ENCODE data around the gene SECISBP2L.
A peak's percentile ranks its signal among the peaks of the same experiment; 100 is the strongest.
"Not testable (repeated sequence)": the region's sequence is repeated elsewhere in the genome, so short reads cannot be mapped to it uniquely, and the experiment has no call there.

SECISBP2L gene

GRCh38 chr15:48992545-48992944, 53.7 kb downstream of the SECISBP2L start:
- no peak for DNase-seq

DNA sequence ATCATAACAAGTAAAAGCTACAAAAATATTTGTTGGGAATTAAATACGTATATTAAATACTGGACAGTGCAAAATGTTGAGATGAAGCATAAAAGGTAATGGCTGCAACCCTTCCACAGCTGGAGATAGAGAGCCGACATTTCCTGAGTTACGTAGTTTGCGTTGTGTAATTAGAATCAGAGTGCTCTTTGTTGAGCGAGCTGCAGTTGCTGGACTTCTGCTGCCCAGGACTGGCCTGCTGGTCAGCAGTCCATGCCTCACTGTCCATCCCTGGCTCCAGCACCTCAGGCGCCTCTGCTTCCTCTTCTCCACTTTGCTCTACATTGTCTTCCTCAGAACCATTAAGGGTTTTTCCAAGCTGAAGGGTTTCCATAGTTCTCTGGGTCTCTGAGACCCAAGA, 54.1 kb downstream of the SECISBP2L start:
- no peak for DNase-seq

DNA sequence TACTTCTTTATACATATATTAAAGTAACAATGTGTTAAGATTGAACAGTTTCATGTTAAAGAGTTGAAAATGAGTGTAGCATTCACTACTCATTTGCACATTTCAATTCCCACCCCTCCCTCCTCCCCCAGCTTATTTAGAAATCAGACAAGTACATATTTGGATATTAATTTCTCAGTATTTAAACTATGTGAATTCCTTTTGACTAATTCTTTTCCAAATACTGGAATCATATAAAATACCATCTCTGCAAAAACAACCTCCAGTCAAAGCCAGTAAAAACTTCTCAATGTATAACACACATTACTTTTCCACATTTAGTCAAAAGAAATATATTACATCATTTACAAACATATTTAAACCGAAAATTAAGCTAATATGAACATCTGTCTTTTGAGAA, 57.1 kb downstream of the SECISBP2L start:
- DNase-seq, result no peak

- no peak for DNase-seq
Measured at GRCh38 chr15:48987142-48987541, 59.1 kb downstream of the SECISBP2L start.

- no peak for DNase-seq
Measured at GRCh38 chr15:48986240-48986639, 60.0 kb downstream of the SECISBP2L start.

DNA sequence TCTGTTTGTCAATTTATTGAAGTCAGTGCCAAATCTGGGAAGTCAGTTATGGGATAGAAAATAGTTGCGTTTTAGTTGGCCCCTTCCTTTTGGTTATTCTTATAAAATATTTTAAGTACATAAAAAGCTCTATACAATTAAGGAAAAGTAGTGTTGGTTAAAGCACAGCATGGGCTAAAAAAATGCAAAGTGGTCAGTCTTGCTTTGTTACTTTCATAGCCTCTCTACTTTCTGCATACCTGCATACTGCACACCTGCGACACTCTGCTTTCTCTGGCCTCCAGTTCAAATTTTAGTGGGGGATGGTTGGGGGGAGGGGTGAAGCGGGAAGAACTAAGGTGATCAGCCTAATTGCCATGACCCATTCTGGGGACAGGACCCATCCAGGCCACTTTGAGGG, 60.7 kb downstream of the SECISBP2L start:
- DNase-seq, result no peak

DNA sequence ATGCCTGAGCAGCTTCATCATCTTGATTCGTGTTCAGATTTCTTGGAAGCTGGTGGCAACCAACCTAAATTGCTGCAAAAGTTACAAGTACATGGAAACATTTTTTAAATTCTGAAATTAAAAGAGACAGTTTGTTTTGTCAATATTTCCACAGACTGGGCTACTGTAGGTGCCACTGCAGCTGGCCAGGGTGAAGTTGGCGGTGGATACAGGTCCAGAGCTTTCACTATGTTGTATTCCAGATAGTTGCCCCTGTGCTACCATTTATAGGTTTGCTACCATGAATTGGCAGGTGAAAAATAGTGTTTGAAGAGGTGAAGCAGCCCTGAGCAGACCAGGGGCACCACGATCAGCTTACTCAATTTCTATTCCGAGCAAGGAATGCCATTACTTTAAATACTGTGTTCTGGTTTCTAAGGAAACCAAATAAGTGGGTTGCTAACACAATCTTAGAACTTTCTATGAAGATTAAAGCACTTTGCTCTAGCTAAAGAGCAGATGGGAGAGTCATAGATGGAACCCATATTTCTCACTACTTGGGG, 61.4 kb downstream of the SECISBP2L start:
- no peak for DNase-seq

DNA sequence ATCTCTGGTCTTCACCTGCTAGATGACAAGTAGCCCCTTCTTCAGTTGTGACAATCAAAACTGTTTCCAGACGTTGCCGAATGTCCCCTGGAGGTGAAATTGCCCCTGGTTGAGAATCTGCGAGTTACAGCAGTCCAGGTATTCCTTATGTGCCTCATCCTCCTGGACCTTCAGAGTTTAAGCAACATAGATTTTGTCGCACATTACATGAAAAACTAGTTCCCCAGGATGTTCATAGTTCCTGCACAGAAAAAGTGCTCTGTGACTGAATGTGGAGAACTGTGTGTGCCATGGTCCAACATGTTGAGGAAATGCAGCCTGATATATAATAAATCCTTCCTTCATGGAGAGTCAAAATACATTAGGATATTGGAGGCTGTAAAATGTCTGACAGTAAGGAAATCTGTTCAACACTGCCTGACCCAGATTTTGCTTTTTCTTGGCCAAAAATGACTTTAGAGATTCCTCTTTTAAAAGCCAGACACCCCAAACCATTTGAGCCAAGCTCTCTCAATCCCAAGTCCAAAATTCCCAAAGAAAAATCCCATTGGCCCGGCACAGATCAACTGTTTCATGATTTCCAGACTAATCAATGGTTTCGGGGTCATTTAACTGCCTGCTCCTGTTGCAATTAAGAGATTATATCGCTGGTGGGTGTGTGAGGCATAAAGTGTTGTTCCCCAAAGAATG, 62.1 kb downstream of the SECISBP2L start:
- no peak for DNase-seq

DNA sequence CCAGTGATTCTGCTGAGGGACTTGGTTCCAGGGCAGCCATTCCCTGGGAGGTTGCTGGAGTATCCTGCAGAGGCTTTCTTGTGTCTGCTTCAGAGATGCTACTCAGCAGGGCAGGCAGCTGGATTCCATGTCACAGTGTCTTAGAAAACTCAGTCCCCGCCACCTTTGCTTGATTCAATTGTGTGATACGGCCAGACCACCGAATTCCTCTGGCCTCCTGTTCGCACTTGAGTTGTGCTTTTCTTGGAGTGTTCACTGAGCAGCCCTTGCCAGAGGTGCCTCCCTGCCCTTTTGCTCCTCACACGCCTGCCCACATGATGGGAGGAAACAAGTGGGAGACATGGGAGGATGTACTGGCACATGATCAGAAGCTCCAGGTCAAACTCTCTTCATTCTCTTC, 62.9 kb downstream of the SECISBP2L start:
- no peak for DNase-seq

DNA sequence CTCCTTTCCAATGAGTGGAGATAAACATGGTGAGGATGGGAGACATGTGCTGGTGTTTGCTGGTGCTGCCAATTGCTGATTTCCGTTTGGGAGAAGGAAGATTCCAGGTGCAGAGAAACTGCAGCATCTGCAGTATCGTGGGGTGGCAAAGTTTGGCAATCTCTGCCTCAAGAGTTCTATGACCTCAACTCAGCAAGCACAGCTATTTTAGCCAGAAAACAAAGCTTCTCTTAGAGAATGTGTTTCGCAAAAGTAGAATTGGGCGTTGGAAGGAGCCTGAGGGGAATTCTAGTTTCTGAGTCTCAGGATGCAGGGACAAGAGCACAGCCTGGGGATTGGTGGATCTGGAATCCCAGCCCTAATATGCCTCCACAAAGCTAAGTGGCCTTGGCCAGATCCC, 64.3 kb downstream of the SECISBP2L start:
- no peak for DNase-seq

GRCh38 chr15:48978638-48979037, 67.6 kb downstream of the SECISBP2L start:
- no peak for DNase-seq

- DNase-seq, result no peak
Measured at GRCh38 chr15:48976444-48977088, 69.7 kb downstream of the SECISBP2L start.

GRCh38 chr15:48975472-48976419, 70.5 kb downstream of the SECISBP2L start:
- DNase-seq, result peak; percentile 58

DNA sequence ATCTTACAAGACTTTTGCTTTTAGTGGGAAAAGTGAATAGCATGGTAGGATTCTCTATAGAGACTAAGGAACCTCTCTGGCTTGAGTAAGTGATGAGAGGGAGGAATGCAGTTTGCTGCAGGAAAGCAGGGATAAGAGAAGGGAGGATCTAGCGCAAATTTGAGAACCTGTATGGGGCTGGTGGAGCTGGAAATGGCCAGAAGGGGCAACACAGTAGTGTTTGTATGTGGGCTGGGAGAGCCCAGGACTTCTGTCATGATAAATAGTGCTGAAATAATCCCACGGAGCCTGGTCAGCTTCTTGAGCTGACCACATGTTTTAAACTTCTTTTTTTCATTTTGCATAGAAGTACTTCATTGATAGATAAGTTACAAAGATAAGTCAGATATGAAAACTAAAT, 71.4 kb downstream of the SECISBP2L start:
- no peak for DNase-seq

DNA sequence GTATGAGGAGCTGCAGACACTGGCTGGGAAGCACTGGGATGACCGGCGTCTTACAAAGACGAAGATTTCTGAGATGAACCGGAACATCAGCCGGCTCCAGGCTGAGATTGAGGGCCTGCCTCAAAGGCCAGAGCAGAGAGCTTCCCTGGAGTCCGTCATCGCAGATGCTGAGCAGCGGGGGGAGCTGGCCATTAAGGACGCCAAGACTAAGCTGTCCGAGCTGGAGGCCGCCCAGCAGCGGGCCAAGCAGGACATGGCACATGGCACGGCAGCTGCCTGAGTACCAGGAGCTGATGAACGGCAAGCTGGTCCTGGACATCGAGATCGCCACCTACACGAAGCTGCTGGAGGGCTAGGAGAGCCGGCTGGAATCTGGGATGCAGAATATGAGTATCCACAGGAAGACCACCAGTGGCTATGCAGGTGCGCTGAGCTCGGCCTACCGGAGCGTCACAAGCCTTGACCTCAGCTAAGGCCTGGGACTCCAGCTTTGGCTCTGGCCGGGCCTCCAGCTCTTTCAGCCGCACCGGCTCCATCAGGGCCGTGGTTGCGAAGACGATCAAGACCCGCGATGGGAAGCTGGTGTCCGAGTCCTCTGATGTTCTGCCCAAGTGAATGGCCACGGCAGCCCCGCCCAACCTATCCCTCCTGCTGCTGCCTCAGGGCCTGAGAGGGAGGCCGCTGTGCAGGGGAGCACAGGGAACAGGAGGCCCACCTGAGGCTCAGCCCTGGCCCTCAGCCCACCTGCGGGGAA, 73.3 kb downstream of the SECISBP2L start:
- no peak for DNase-seq

GRCh38 chr15:48970926-48971325, 75.3 kb downstream of the SECISBP2L start:
- not testable (repeated sequence) for DNase-seq

DNA sequence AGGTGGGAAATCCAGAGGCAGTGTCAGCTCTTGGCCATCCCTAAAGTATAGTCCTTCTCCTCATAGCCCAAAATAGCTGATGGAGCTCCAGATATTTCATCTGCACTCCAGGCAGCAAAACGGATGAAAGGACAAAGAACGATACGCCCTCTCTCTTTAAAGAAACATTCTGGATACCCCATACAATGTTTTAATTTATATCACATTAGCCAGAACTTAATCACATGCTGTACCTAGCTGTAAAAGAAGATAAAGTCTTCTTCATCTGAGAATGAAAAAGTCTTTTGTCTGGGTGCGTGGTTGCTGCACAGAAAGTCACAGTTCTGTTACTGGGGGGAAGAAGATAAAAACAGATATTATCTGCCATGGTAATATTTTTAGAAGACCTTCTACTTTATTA, 78.2 kb downstream of the SECISBP2L start:
- no peak for DNase-seq

- DNase-seq, result no peak
Measured at GRCh38 chr15:48967336-48967735, 78.9 kb downstream of the SECISBP2L start.

- peak; percentile 53 for DNase-seq
Measured at GRCh38 chr15:48966595-48967301, 79.5 kb downstream of the SECISBP2L start.

- DNase-seq, result no peak
Measured at GRCh38 chr15:48965972-48966371, 80.3 kb downstream of the SECISBP2L start.

GRCh38 chr15:48964898-48965297, 81.3 kb downstream of the SECISBP2L start:
- no peak for DNase-seq

Data from CD4-positive, alpha-beta T cell treated with Interleukin-4 for 4 hours (primary cell).